GM13976 (cell line): Measurements from ENCODE around the gene GPR161.

Source experiments
- DNase-seq: peaks from one replicate; pipeline ENCODE4 v3.0.0; 2012; ENCODE audit warnings: low spot score
- in situ Hi-C: fragments of 300-500 bp; cut with MboI; formaldehyde crosslinking; loops from one replicate; pipeline ENCODE4 v1.12.0; 2022; ENCODE audit warnings: low sequenced_read_pairs, mixed read lengths, inconsistent platforms; ENCODE audit not compliant: unreplicated experiment
- TF ChIP-seq, protein P1 (sequence below): IDR thresholded peaks from 2 replicates; pipeline ENCODE4 v1.5.1; 2012; ENCODE audit warnings: borderline replicate concordance, mild to moderate bottlenecking; ENCODE audit not compliant: insufficient read depth; ENCODE audit errors: extremely low read depth, missing control alignments, control extremely low read depth

Gene GPR161

GRCh38 chr1:168112673-168113305 lies 23.9 kb downstream of the GPR161 start:
- TF ChIP-seq, protein P1, sequence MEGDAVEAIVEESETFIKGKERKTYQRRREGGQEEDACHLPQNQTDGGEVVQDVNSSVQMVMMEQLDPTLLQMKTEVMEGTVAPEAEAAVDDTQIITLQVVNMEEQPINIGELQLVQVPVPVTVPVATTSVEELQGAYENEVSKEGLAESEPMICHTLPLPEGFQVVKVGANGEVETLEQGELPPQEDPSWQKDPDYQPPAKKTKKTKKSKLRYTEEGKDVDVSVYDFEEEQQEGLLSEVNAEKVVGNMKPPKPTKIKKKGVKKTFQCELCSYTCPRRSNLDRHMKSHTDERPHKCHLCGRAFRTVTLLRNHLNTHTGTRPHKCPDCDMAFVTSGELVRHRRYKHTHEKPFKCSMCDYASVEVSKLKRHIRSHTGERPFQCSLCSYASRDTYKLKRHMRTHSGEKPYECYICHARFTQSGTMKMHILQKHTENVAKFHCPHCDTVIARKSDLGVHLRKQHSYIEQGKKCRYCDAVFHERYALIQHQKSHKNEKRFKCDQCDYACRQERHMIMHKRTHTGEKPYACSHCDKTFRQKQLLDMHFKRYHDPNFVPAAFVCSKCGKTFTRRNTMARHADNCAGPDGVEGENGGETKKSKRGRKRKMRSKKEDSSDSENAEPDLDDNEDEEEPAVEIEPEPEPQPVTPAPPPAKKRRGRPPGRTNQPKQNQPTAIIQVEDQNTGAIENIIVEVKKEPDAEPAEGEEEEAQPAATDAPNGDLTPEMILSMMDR: no peak
- in situ Hi-C loops: no loop called here
- peak; percentile 56 for DNase-seq

GRCh38 chr1:168110896-168111545 lies 25.7 kb downstream of the GPR161 start:
- TF ChIP-seq, protein P1: no peak
- no peak for DNase-seq
- in situ Hi-C loops: no loop called here

GRCh38 chr1:168106274-168106673 lies 30.5 kb downstream of the GPR161 start:
- TF ChIP-seq, protein P1: no peak
- in situ Hi-C loops: no loop called here
- no peak for DNase-seq

- TF ChIP-seq, protein P1: no peak
- in situ Hi-C loops: no loop called here
- DNase-seq: no peak
Measured at GRCh38 chr1:168105846-168106245, 30.9 kb downstream of the GPR161 start.

DNA sequence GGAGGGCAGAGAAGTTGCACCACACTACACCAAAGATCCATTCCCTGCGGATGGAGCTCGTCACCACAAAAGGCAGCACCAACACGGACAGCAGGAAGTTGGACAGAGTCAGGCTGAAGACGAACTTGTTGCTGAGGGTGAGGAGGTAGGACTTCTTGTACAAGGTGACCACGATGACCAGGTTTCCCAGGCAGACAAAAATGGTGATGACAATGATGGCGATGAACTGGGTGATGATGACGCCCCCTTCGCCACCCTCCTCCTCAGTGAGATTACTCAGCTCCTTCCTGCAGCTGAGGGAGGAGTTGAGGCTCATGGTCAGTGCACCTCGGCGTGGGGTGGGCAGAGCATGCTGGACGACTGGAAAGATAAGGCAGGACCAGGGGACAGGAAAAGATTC lies 32.2 kb downstream of the GPR161 start:
- in situ Hi-C loops: no loop called here
- DNase-seq: no peak
- TF ChIP-seq, protein P1: no peak

DNA sequence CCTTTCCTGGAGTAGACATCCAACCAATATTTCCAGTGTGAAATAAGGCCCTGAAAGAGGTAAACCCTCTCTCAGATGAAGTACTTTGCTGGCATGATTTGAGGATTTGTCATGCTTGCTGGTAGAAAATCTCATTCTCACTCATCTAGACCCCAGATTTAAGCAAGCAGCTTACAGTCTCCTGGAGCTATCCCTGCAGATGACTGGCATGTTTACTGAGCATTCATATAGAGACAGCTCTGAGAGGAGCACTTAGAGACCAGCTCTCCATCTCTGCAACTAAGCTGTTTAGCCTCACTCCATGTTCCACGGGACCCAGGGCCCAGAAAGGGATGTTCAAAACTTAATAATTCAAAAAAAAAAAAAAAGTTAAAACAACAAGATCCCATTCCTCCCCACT lies 34.2 kb downstream of the GPR161 start:
- in situ Hi-C loops: no loop called here
- TF ChIP-seq, protein P1: no peak
- DNase-seq: no peak
